NCI-H446 treated with DMSO at 0.1 percent for 48 hours (cell line): ENCODE data around the gene ZNF771.
"Not testable (repeated sequence)": the region's sequence is repeated elsewhere in the genome, so short reads cannot be mapped to it uniquely, and the experiment has no call there.

ENCODE experiments used
- DNase-seq: peaks from one replicate; lab custom pipeline; 2025; lab: John Stamatoyannopoulos, UW

The ZNF771 gene

DNA sequence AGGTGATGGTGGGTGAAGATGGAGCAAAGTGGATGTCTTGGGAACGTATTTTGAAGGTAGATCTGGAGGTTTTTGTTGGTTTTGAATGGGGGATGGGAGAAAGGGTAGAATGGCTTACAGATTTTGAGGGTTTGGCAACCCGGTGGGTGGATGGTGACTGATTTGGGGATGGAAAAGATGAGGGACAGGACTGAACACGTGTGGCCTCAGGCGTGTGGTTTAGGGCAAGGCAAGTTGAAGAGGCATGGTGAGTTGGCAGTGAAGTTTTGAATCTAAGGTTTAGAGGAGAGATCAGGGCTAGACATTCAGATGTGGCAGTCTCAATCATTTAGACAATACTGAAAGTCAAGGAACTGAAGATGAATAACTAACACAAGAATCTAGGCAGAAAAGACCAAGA is 27.4 kb downstream of the ZNF771 start:
- DNase-seq: no peak

DNA sequence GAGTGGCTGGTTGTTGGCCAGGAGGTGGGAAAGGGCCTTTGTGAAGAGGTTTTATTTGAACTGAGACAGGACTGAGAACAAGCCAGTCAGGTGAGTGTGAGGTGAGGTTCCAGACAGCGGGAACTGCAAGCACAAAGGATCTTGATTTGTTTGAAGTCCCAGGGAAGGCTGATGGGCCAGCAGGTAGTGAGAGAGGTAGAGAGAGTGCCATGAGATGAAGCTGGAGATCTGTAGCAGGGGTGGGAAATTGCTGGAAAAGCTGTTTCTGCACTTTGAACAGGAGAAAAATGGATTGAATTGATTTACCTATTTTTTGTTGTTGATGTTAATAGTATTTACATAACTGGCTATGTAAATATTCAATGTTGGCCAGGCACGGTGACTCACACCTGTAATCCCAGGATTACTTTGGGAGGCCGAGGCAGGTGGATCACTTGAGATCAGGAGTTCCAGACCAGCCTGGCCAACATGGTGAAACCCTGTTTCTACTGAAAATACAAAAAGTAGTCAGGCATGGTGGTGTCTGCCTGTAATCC is 30.2 kb downstream of the ZNF771 start:
- no peak for DNase-seq

DNA sequence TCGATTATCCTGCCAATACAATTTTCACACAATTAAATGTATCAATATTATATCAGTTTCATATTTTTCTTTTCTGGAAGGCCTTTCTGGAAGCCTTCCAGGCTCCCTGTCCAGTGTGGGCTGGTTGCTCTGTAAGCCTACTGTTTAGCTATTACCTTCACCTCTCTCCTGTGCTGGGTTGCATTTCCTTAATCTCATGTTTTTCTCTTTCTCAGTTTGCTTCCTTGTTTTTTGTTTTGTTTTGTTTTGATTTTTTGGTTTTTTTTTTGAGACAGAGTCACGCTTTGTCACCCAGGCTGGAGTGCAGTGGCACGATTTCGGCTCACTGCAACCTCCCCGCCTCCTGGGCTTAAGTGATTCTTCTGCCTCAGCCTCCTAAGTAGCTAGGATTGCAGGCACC is 31.4 kb downstream of the ZNF771 start:
- DNase-seq: no peak

DNA sequence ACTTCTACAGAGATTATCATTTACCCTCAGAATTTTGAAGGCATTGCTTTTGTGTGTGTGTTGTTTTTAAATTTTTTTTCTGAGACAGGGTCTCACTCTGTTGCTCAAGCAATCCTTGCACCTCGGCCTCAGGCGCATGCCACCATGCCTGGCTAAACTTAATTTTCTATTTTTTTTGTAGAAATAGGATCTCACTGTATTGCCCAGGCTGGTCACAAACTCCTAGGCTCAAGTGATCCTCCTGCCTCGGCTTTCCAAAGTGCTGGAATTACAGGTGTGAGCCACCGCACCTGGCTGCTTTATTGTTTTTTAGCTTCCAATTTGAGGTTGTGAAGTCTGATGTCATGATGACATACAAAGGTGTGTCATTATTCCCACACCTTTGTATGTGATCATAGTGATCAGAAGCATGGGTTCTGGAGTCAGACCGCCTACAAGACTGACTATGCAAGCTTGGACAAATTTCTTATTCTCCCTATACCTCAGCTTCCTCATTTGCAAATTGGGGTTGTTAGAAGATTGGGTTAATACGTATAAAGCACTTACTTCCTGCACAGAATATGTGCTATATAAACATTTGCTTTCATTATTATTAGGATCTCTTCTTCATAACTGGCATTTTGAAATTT is 32.4 kb downstream of the ZNF771 start:
- DNase-seq: no peak

DNA sequence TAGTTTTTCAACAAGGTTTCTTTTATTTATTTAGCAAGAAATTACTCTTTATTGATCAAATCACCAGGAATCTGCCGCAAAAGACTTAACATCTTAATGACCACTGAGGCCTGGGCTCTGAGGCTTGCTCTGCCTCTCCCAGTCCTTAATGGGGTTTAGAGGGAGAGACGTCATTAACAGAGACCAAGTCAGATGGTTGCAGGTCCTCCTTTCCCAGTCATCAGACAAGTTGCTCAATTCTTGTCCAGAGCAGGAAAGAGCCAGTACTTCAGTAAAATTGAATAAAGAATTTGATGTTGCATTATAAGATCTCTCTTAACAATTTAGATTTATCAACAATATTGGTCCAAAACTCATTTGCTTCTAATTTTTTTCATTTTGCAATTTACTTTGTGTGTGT is 36.2 kb downstream of the ZNF771 start:
- DNase-seq: no peak

DNA sequence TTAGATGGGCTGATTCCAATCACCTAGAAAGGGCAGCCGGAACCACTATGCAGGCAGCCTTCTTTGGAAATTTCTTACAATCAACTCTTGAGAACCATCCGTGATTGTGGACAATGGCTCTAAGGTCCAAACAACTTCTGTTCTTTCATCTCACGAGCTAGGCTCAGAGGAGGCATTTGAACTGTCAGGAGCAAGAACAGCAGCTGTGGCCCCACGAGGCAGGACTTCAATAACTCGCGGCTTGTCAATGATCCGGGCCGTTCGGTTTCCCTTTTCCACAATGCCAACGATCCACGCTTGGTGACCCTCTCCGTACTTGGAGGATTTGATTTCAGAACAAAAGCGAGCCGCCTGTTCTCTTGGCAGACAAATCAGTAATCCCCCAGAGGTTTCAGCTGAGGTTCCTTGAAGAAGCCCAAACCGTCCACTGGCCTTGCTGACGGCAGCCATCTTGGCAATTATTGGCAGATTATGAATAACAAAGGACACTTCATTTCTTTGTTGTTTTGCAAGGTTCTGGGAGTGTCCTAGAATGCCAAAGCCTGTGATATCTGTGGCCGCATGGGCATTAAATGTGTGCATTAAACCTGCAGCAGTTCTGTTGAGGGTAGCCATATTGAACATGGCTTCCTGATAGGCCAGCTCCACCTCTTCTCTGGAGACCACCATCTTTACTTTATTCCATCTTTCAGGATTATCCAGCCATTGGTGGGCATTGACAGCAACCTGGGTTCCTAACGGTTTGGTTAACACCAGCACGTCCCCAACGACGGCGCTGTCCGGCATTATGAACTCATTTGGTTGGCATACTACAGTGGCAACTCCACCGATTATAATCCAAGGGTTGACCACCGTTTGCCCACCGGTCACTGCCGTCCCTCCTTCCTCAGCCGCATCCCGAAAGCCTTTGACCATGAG is 37.1 kb downstream of the ZNF771 start:
- no peak for DNase-seq

DNA sequence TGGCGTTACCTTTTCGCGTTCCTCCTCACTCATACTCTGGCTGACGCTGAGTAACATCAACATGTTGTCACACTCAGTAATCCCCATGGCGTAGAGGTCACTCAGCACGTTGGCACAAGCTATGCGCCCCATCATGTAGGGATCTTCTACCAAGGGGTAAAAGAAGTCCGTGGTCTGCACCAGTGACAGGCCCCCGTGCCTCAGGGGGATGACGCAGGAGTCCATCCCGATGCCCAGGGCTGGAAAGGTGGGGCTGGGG is 37.7 kb downstream of the ZNF771 start:
- DNase-seq: no peak

DNA sequence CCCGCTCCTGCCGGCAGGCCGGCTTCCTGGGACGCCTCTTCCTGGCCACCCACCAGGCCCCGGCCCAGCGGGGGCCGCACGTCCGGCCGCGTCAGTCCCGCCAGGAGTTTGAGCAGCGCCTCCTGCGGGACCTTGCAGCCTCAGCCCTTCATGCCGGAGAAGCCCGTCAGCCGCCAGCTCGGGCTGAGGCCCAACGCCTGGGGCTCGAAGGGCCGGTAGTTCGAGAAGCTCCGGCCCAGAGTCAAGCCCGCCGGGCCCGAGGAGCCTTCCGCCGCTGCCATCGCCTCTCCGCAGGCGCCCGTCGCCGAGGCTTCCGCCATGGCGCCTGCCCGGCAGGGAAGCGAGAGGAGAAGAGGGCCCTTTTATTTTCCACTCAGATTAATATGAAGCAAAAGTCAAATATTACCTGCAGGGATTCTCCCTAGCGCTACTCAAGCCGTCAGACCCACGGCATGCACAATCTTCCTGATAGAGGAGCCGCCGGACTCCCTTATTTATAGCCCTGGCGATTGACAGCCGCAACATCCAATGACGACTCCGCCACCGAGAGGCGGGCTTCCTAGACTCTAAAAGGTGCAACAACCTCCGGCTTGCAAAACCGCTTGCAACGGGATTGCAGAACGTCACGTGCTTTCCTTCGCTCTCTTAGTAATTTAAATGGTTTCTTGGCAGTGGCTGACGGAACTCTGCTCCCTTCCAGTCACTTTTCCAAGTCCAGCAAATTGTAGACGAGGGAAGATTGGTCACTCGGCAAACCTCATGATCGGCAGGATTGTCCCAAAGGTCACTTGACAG is 38.2 kb downstream of the ZNF771 start, which contains the start of gene SEPHS2:
Gene SEPHS2 (minus strand): TSS at position 467 of the 795 bp plus-strand sequence. CDS start 147 bp downstream, at position 320.
- DNase-seq: peak; percentile 93

DNA sequence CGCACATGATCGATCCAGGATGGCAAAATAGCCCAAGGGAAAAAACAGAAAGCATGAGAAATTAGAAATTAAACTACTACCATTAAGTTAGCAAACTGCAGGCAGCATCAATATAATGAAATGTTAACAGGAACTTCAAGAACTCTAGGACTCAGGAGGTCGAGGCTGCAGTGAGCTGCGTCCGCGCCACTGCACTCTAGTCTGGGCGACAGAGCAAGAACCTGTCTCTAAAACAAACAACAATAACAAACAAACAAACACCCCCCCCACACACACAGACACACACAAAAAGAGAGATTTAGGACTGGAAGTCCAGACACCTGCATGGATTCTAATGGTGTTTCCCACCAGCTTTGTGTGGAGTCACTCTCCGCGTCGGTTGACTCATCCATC is 38.8 kb downstream of the ZNF771 start:
- no peak for DNase-seq

DNA sequence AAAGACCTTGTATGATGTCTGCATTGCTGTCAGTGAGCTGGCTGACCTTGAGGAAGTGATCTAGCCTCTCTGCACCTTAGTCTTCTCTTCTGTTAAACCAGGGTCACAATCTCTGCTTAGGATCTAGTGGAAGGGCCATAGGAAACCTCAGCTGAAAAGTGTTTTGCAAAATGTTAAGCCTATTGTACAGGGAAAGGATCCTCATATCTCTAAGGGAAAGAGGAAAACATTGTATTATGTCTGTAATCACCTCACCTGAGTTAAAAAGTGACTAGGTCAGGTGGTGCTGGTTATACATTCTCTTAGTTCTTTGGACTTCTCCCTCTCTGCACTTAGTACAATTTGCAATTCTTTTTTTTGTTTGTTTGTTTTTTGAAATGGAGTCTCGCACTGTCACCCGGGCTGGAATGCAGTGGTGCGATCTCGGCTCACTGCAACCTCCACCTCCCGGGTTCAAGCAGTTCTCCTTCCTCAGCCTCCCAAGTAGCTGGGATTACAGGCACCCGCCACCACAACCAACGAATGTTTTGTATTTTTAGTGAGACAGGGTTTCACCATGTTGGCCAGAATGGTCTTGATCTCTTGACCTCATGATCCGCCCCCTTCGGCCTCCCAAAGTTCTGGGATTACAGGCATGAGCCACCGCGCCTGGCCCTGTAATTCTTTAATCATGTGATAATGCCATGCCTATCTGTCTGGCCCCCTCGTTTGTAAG is 40.3 kb downstream of the ZNF771 start:
- no peak for DNase-seq

DNA sequence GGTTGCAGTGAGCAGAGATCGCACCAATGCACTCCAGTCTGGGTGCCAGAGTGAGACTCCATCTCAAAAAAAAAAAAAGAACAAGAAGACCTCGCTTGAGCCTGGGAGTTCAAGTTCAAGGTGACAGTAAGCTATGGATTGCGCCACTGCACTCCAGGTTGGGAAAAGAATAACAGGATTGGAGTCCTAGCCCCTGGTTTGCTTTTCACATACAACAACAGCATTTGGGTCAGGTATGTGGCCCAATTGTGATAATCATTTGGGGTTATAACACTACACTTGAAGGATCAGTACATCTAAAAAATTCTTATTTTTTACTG is 41.7 kb downstream of the ZNF771 start:
- DNase-seq: no peak

DNA sequence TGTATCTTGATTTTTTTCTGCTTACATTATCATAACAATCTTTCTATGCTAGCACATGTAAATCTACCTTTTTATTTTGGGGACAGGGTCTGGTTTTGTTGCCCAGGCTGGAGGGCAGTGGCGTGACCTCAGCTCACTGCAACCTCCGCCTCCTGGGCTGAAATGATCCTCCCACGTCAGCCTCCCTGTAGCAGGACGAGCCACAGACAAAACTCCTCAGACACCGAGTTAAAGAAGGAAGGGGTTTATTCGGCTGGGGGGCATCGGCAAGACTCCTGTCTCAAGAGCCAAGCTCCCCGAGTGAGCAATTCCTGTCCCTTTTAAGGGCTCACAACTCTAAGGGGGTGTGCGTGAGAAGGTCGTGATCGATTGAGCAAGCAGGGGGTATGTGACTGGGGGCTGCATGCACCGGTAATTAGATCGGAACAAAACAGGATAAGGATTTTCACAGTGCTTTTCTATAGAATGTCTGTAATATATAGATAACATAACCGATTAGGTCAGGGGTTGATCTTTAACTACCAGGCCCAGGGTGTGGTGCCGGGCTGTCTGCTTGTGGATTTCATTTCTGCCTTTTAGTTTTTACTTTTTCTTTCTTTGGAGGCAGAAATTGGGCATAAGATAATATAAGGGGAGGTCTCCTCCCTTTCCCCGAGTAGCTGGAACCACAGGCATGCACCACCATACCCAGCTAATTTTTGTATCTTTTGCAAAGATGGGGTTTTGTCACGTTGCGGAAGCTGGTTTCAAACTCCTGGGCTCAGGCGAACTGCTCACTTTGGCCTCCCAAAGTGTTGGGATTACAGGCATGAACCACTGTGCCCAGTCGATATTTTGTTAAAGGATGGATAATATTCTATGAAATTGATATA is 45.5 kb downstream of the ZNF771 start:
- DNase-seq: not testable (repeated sequence)

DNA sequence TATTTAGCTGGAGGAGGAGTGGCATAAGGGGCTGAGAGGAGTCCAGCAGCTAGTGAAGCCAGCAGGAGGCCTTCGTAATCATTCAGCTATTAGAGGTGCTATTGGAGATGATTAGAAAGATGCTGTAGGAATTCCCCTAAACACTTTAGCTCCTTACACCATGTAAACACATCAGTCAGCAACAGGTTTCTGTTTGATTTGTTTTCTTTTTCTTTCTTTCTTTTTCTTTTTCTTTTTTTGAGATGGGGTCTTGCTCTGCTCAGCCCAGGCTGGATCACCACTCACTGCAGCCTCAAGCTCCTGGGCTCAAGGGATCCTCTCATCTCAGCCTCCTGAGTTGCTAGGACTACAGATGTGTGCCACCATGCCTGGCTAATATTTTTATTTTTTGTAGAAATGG is 48.9 kb downstream of the ZNF771 start:
- no peak for DNase-seq

DNA sequence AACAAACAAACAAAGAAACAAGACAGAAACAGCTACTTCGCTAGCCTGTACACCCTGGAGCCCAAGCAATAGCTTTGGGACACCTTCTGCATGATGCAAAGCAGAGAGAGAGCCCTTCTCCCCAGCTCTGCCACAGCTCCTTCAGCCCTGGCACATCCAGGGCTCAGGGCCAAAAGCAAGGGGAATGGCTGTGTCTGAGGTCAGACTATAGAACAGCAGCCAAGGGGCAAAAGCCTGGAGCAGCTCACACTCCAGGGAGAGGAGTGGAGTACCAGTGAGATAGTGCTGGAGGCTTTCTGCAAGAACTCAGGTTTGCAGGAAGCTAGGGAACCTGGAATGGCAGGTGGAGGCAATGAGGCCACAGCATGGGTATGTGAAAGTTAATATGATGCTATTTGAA is 49.9 kb downstream of the ZNF771 start:
- no peak for DNase-seq

DNA sequence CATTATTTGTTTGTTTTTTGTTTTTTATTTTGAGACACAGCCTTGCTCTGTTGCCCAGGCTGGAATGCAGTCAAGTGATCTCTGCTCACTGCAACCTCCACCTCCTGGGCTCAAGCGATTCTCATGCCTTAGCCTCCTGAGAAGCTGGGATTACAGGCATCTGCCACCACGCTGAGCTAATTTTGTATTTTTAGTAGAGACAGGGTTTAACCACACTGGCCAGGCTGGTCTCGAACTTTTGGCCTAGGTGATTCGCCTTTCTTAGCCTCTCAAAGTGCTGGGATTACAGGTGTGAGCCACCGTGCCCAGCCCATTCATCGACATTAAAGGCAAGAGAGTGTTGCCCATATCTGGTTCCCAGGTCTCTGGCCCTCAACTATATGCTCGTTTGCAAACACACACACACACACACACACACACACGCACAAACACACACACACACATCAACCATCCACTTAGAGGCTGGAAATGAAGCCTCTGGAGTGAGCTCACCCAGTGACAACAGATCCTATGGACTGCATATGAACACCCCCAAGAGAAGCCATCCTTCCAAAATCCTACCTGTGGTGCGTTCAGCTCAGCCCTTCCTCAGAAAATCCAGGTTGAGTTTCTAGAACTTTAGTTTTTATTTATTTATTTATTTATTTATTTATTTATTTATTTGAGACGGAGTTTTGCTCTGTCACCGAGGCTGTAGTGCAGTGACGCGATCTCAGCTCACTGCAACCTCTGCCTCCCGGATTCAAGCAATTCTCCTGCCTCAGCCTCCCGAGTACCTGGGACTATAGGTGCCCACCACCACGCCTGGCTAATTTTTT is 50.5 kb downstream of the ZNF771 start:
- no peak for DNase-seq

DNA sequence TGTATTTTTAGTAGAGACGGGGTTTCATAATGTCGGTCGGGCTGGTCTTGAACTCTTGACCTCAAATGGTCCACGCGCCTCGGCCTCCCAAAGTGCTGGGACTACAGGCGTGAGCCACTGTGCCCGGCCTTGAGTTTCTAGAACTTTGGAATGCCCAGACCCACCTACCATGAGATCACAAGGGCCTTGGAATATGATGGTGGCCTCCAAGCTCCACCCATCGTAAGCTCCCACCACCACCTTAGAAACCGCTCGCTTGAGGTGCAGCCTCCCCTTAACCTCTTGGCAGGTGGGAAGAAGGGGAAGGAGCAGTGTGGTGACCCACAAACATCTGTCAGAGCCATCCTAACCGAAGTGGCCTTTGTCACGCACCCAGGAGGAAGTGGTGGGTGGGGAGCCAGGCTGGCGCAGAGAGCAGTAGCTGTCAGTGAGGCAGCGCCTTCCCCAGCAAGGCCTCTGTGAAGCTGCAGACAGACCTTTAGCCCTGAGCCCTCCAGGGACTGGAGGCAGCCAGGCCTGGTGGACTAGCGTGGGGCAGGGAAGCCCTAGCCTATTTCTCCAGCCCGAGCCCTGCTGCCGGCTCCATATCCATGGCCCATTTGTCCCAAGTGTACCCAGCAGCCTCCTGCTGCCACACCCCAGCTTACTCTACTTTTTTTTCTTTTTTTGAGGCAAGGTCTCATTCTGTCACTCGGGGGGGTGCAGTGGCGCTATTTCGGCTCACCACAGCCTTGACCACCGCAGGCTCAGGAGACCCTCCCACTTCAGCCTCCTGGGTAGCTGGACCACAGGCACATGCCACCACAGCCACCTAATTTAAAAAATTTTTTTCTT is 51.4 kb downstream of the ZNF771 start:
- no peak for DNase-seq

DNA sequence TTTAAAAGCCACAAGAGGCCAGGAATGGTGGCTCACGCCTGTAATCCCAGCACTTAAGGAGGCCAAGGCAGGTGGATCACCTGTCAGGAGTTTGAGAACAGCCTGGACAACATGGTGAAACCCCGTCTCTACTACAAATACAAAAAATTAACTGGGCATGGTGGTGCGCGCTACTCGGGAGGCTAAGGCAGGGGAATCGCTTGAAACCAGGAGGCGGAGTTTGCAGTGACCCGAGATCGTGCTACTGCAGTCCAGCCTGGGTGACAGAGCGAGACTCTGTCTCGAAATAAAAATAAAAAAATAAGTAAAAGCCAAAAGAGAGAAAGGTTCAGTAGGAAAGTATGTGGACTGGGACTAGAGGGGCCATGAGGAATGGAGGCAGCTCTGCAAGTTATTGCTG is 52.0 kb downstream of the ZNF771 start:
- DNase-seq: no peak

DNA sequence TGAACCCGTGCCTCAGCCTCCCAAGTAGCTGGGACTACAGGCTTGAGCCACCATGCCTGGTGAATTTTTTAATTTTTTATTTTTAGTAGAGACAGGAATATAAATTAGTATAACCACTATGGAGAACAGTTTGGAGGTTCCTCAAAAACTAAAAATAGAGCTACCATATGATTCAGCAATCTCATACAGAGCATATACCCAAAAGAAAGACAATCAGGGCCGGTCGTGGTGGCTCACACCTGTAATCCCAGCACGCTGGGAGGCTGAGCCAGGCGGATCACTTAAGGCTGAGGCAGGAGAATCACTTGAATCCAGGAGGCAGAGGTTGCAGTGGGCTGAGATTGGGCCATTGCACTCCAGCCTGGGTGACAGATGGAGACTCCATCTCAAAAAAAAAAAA is 54.0 kb downstream of the ZNF771 start:
- DNase-seq: not testable (repeated sequence)

DNA sequence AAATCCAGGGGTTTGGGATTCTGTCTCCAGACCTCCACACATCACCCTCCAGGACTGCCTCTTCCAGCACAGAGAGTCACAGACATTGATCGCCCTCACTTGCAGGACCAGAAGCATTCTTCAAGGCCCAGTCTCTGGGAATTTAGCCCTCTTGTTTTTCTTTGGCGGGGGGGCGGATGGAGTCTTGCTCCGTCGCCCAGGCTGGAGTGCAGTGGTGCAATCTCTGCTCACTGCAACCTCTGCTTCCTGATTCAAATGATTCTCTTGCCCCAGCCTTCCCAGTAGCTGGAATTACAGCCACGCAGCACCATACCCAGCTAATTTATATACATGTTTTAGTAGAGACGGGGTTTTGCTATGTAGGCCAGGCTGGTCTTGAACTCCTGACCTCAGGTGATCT is 56.7 kb downstream of the ZNF771 start:
- no peak for DNase-seq
